Neural progenitor cell (in vitro differentiated cells): ENCODE measurements around the gene CHRND. TPM values are rescaled to one million over a fixed set of nuclear protein-coding genes. Genes with fewer than 3 reads are reported as not detected.

Experiments
- DNase-seq: peaks from one replicate; pipeline ENCODE4 v3.0.0-alpha.2; 2016; ENCODE audit warnings: low spot score
- H2AFZ ChIP-seq: fragments of 200-600 bp; sonication (generic); replicated peaks from 2 replicates; pipeline ENCODE4 v1.6.1; 2016; ENCODE audit warnings: antibody characterized with exemption
- H3F3A ChIP-seq: fragments of 200-600 bp; sonication (generic); 2 replicates; pipeline ENCODE4 v1.6.1; 2016; ENCODE audit warnings: antibody characterized with exemption, low read depth
- H3K27ac ChIP-seq: fragments of 200-600 bp; sonication (generic); 2 replicates; pipeline ENCODE4 v1.5.1; 2016; ENCODE audit warnings: mild to moderate bottlenecking
- H3K27me3 ChIP-seq: fragments of 200-600 bp; sonication (generic); 2 replicates; pipeline ENCODE4 v1.6.1; 2016; ENCODE audit warnings: mild to moderate bottlenecking, moderate library complexity
- H3K36me3 ChIP-seq: fragments of 200-600 bp; sonication (generic); 2 replicates; pipeline ENCODE4 v1.5.1; 2016
- H3K4me1 ChIP-seq: fragments of 200-600 bp; sonication (generic); 2 replicates; pipeline ENCODE4 v1.6.1; 2016; ENCODE audit warnings: mixed run types
- H3K4me2 ChIP-seq: fragments of 200-600 bp; sonication (generic); 2 replicates; pipeline ENCODE4 v1.6.1; 2016
- H3K4me3 ChIP-seq: fragments of 200-600 bp; sonication (generic); 2 replicates; pipeline ENCODE4 v1.5.1; 2016
- H3K79me2 ChIP-seq: fragments of 200-600 bp; sonication (generic); 2 replicates; pipeline ENCODE4 v1.6.1; 2016; ENCODE audit warnings: low read depth
- H3K9ac ChIP-seq: fragments of 200-600 bp; sonication (generic); 2 replicates; pipeline ENCODE4 v1.6.1; 2016
- H3K9me3 ChIP-seq: fragments of 200-600 bp; sonication (generic); 2 replicates; pipeline ENCODE4 v1.5.1; 2016; ENCODE audit warnings: low read depth
- H4K20me1 ChIP-seq: fragments of 200-600 bp; sonication (generic); 2 replicates; pipeline ENCODE4 v1.6.1; 2016; ENCODE audit warnings: low read depth
- H3K27ac Mint-ChIP-seq: 3 replicates; pipeline ENCODE4 v1.8.0; 2021; ENCODE audit warnings: mixed read lengths
- H3K27me3 Mint-ChIP-seq: 2 replicates; pipeline ENCODE4 v1.8.0; 2022; ENCODE audit warnings: low read depth, mild to moderate bottlenecking, inconsistent platforms, moderate library complexity, mixed read lengths; ENCODE audit not compliant: insufficient read depth
- H3K36me3 Mint-ChIP-seq: 3 replicates; pipeline ENCODE4 v1.8.0; 2021; ENCODE audit warnings: mixed read lengths
- H3K4me1 Mint-ChIP-seq: 3 replicates; pipeline ENCODE4 v1.8.0; 2021; ENCODE audit warnings: mixed read lengths
- H3K4me3 Mint-ChIP-seq: 3 replicates; pipeline ENCODE4 v1.8.0; 2021; ENCODE audit warnings: mild to moderate bottlenecking, moderate library complexity, mixed read lengths
- H3K9me3 Mint-ChIP-seq: 3 replicates; pipeline ENCODE4 v1.8.0; 2020; ENCODE audit warnings: mixed read lengths
- EZH2 ChIP-seq: fragments of 200-600 bp; sonication (generic); IDR thresholded peaks from 2 replicates; pipeline ENCODE4 v1.6.1; 2017; ENCODE audit warnings: antibody characterized with exemption, mild to moderate bottlenecking, moderate library complexity
- EZH2phosphoT487 ChIP-seq: fragments of 200-600 bp; sonication (generic); IDR thresholded peaks from 2 replicates; pipeline ENCODE4 v1.6.1; 2017; ENCODE audit warnings: antibody characterized with exemption
- total RNA-seq: library from RNA; depleted of rRNA; stranded (reverse); fragments of >200 nt; gene quantifications from 2 replicates; pipeline ENCODE4 v1.2.3, GENCODE V29; 2015; ENCODE audit warnings: low replicate concordance
- TF ChIP-seq, protein P1 (sequence below): fragments of 200-600 bp; sonication (generic); IDR thresholded peaks from 2 replicates; pipeline ENCODE4 v1.5.1; 2017; ENCODE audit warnings: antibody characterized with exemption, mild to moderate bottlenecking

CHRND gene
- total RNA-seq, 1 donor from 2014 or later, result not detected

DNA sequence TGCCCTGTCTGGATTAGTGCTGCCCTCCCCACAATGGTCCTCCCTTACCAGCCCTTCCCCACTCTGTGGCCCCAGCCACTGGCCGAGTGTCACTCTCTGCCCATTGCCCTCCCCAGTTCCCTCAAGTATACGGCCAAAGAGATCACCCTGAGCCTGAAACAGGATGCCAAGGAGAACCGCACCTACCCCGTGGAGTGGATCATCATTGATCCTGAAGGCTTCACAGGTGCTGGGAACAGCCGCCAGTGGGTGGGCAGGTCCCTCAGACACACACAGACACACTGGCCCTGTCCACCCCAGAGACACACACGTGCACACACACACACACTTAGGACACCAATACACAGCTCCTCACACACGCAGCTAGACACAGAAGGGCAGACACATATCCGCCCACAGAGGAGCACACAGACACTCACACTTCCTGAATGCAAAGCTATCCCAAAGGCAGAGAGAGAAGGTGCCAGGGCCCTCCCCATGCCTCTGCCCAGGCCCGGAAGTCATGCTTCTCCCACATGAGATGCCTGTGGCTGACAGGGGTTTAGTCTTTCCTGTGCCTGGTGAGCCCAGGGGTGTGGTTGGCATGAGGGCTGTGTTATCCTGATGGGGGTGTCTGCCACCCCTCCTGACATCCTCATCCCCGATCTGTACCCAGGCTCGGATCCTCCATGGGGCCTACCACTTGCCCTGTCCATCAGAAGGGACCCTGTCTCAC is 2.9 kb downstream of the CHRND start:
- H3K4me1 Mint-ChIP-seq, result peaks cover 11% of the 10 kb centered on the region
- DNase-seq, result no peak
- no peak overlapping the region for H3K4me3 Mint-ChIP-seq
- H3K79me2 ChIP-seq, result no peaks in the 10 kb centered on the region
- H3K9me3 ChIP-seq, result no peaks in the 10 kb centered on the region
- no peaks in the 10 kb centered on the region for H3K36me3 Mint-ChIP-seq
- H3K9me3 Mint-ChIP-seq, result no peaks in the 10 kb centered on the region
- peaks cover 2% of the 10 kb centered on the region for H3F3A ChIP-seq
- peaks cover 22% of the 10 kb centered on the region for H3K27me3 ChIP-seq
- TF ChIP-seq, protein P1, sequence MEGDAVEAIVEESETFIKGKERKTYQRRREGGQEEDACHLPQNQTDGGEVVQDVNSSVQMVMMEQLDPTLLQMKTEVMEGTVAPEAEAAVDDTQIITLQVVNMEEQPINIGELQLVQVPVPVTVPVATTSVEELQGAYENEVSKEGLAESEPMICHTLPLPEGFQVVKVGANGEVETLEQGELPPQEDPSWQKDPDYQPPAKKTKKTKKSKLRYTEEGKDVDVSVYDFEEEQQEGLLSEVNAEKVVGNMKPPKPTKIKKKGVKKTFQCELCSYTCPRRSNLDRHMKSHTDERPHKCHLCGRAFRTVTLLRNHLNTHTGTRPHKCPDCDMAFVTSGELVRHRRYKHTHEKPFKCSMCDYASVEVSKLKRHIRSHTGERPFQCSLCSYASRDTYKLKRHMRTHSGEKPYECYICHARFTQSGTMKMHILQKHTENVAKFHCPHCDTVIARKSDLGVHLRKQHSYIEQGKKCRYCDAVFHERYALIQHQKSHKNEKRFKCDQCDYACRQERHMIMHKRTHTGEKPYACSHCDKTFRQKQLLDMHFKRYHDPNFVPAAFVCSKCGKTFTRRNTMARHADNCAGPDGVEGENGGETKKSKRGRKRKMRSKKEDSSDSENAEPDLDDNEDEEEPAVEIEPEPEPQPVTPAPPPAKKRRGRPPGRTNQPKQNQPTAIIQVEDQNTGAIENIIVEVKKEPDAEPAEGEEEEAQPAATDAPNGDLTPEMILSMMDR, result no peak
- TF ChIP-seq EZH2phosphoT487, result no peak
- no peak for TF ChIP-seq EZH2
- H3K4me1 ChIP-seq, result peaks cover 15% of the 10 kb centered on the region
- no peak overlapping the region for H3K27ac ChIP-seq
- H2AFZ ChIP-seq, result no peak overlapping the region
- H3K27ac Mint-ChIP-seq, result peak overlapping the region; percentile 37
- H4K20me1 ChIP-seq, result no peaks in the 10 kb centered on the region
- no peak overlapping the region for H3K9ac ChIP-seq
- no peak overlapping the region for H3K4me3 ChIP-seq
- no peaks in the 10 kb centered on the region for H3K36me3 ChIP-seq
- H3K27me3 Mint-ChIP-seq, result peaks cover 16% of the 10 kb centered on the region
- H3K4me2 ChIP-seq, result no peak overlapping the region

DNA sequence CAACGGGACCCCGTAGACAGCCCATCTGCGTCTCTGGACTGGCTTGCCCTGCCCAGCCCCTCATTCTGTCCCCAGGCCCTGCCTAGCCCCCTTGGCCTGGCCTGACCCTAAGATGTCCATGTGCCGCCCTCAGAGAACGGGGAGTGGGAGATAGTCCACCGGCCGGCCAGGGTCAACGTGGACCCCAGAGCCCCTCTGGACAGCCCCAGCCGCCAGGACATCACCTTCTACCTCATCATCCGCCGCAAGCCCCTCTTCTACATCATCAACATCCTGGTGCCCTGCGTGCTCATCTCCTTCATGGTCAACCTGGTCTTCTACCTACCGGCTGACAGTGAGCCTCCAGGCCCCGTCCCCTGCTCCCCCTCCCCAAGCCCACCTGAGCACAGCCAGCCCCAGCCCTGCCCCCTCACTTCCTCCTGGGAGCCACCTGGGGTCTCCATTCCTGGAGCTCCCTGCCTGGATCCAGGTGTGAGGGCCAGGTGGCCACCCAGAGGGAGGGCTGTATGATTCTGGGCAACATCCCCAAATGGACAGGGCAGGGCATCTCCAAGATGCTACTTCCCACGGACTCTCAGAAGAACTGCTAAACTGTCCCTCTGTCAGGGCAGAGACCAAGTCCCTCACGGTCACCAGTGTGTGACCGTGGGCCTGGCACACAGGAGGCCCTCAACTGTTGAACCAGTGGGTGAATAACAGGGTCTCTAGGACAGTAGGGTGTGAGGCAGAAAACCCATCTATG is 4.0 kb downstream of the CHRND start:
- no peak overlapping the region for H2AFZ ChIP-seq
- no peaks in the 10 kb centered on the region for H3K36me3 ChIP-seq
- H3K9me3 ChIP-seq, result no peaks in the 10 kb centered on the region
- H3K27ac Mint-ChIP-seq, result no peak overlapping the region
- peaks cover 11% of the 10 kb centered on the region for H3K27me3 ChIP-seq
- H3K4me3 Mint-ChIP-seq, result no peak overlapping the region
- peaks cover 2% of the 10 kb centered on the region for H3F3A ChIP-seq
- H3K27ac ChIP-seq, result no peak overlapping the region
- DNase-seq, result no peak
- H3K27me3 Mint-ChIP-seq, result peaks cover 12% of the 10 kb centered on the region
- no peaks in the 10 kb centered on the region for H4K20me1 ChIP-seq
- H3K79me2 ChIP-seq, result no peaks in the 10 kb centered on the region
- no peak overlapping the region for H3K9ac ChIP-seq
- H3K9me3 Mint-ChIP-seq, result no peaks in the 10 kb centered on the region
- peaks cover 22% of the 10 kb centered on the region for H3K4me1 ChIP-seq
- H3K36me3 Mint-ChIP-seq, result no peaks in the 10 kb centered on the region
- H3K4me1 Mint-ChIP-seq, result peaks cover 16% of the 10 kb centered on the region
- no peak overlapping the region for H3K4me3 ChIP-seq
- TF ChIP-seq, protein P1, result no peak
- no peak for TF ChIP-seq EZH2
- no peak for TF ChIP-seq EZH2phosphoT487
- H3K4me2 ChIP-seq, result no peak overlapping the region

DNA sequence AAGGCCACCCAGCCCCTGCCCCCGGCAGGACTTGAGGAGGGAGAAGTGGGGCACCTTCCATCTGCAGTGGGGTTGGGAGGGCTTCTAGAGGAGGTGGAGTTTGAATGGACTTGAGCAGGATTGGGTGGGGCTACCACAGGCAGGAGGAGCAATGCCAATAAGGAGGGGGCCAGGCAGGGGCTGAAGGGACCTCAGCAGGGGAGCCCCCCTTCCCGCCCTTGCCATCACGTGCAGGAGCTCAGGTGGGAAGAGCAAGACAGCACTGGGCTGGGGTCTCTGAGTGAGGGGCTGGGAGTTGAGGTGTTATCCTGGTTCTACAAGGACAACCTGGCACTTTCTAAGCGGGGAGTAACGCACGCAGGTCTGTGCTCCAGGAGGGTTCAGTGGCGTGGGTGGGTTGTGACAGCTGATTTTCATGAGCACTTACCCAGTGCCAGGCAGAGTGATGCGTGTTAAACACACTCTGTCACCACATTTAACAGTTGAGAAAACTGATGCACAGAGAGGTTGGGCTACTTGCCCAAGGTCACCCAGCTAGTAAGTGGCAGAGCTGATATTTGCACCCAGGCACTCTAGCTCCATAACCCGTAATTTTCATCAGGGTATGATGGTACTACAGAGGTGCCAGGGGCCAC is 4.8 kb downstream of the CHRND start:
- Mint-ChIP-seq H3K27me3 (peaks cover 10% of the 10 kb centered on the region), H3K4me3 (peak overlapping the region; percentile 10), H3K27ac (no peak overlapping the region), H3K9me3 (no peaks in the 10 kb centered on the region), H3K36me3 (no peaks in the 10 kb centered on the region), H3K4me1 (peaks cover 18% of the 10 kb centered on the region)
- Histone ChIP-seq H3K9me3 (no peaks in the 10 kb centered on the region), H3K79me2 (no peaks in the 10 kb centered on the region), H3K4me3 (no peak overlapping the region), H3F3A (peaks cover 2% of the 10 kb centered on the region), H4K20me1 (no peaks in the 10 kb centered on the region), H3K27ac (no peak overlapping the region), H3K27me3 (peaks cover 4% of the 10 kb centered on the region), H2AFZ (no peak overlapping the region), H3K4me1 (peaks cover 16% of the 10 kb centered on the region), H3K36me3 (no peaks in the 10 kb centered on the region), H3K4me2 (no peak overlapping the region), H3K9ac (no peak overlapping the region)
- no peak for TF ChIP-seq EZH2phosphoT487
- TF ChIP-seq EZH2, result no peak
- TF ChIP-seq, protein P1, result no peak
- DNase-seq, result no peak
